Right hindlimb (tissue), 1 donor: Measurements from ENCODE around the gene ADAMTS19.

Experiments
- DNase-seq: peaks from one replicate; pipeline ENCODE4 v3.0.0-alpha.2; 2018

Gene ADAMTS19

DNA sequence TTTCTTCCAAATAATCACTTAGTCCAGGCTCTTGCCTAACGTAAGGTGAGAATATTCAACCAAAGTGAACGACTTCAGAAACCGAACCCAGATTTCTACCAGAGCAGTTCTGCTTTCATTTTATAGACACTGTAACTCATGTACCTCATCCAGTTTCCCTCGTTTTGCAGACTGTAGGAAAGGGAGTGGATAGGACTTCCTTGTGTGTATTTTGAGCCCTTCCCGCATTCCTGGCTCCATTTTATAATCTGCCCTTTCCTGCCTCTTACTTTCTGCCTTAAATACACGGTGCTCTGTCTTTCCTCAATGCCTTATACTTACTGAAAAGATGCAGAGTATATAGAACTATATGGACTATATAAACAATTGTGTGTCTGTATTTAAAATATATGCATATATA is 308.6 kb downstream of the ADAMTS19 start:
- DNase-seq: no peak

DNA sequence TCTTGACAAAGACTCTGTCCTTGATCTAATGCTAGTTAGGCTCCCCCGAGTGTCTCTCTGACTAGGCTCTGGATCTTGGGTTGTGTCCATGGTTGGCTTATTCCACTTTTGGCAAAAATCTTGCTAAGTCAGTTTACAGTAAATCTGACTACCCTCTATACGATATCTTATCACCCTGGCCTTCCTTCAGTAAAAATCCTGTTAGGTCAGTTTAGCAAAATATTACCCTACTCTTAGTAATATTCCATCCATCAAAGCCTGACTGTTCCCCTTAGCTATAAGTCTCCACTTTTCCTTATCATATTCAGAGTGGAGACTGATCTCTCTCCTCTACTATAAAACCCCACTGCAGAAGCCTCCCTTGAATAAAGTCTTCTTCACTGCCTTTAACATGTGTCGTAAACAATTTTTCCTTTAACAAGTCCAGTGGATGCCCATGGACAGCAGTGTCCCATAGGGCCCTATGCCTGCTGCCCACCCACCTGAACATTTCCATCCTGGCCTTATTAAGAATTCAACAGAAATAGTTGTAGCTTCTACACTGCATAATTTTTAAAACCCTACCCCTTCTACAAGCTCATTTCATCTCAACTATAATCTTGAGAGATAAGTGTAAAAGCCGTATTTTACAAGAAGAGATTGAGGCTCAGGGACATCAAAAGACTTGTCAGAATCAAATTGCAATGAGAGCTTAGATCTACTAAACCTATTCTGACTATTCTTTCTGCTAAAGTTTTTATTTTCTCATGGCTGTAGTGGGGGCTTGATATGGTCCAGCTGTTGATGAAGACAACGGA is 310.1 kb downstream of the ADAMTS19 start:
- DNase-seq: no peak

DNA sequence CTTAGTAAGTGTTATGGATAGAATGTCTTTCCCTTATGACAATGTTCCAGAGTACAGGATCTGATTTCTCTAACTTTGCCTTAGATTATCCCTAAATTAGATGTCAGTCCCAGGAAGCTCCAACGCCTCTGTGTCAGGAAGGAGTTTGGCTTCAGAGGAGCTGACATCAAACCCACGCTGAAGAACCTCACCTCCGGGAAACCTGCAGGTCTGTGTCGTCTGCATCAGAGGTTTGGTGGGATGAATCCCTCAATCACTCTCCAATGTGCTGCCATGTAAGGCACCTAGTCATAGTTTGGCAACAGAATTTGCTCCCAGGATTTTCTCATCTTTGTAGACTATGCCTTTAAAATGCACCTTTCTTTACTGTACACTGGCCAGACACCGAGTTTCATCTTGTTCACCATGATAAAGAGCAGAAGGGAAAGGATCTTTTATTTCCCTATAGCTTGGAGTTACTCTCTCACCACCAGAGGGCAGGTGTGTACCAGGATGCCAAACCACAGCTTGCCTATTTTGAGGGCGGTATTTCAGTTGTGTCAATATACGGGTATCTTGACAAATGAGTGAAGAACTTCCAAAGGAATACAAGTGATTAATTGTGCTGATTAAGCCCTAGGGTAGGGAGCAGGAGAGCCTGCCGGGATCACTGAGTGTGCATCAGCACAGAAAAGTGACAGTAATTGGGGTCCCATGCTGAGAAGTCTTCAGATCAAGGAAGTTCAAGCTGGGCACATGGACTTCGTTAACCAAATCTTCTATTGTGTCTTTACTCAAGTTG is 311.1 kb downstream of the ADAMTS19 start:
- peak; percentile 67 for DNase-seq

DNA sequence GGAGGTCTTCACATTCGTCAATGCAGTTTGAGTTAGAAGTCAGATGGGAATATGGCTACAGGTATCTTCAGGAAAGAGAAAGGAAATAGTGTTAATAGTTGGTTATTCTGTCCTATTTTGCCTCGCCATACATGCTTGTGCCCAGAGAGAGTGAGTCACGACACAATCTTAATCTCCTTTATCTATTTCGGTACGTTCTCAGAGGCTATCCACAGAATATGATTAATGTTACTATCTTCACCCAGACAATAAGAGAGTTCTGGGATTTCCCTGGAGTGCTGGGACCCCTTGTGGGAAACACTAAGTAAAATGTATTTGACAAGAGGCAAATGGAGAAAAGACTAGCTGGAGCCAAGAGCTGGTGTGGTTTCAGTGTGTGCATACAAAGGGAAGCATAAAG is 313.3 kb downstream of the ADAMTS19 start:
- DNase-seq: no peak

DNA sequence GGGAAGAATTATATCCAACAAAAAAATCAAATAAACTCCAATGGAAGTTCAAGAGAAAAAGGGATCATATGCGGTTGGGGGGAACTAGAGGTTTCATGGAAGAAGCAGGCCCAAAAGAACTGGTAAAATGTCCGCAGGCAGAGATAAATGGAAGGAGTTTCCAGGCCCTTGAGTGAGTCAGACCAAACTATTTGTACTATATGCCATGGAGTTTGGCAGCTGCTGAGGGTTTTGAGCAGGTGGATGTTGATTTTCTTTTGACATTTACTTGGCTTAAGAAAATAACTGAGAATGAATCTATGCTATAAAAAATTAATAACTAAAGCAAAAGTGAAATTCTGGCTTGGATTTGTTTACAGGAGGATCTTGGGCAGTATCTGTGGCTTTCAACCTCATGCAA is 321.5 kb downstream of the ADAMTS19 start:
- no peak for DNase-seq
